WTC11 (cell line): ENCODE measurements around the gene TAF1B.

ENCODE experiments used
- ATF3 ChIP-seq: sonication (generic); formaldehyde crosslinking; conservative IDR thresholded peaks from 2 replicates; pipeline ENCODE4 v1.8.1; 2022; ENCODE audit warnings: mild to moderate bottlenecking, missing genetic modification reagents
- CBFB ChIP-seq: sonication (generic); formaldehyde crosslinking; IDR thresholded peaks from 2 replicates; pipeline ENCODE4 v1.8.1; 2022; ENCODE audit warnings: mild to moderate bottlenecking, low read depth, missing genetic modification reagents
- E2F1 ChIP-seq: sonication (generic); formaldehyde crosslinking; IDR thresholded peaks from 2 replicates; pipeline ENCODE4 v1.8.0; 2022; ENCODE audit warnings: mild to moderate bottlenecking, missing genetic modification reagents
- ESRRA ChIP-seq: sonication (generic); formaldehyde crosslinking; IDR thresholded peaks from 2 replicates; pipeline ENCODE4 v1.8.1; 2022; ENCODE audit warnings: mild to moderate bottlenecking, missing genetic modification reagents, borderline replicate concordance
- FOXK1 ChIP-seq: sonication (generic); formaldehyde crosslinking; IDR thresholded peaks from 2 replicates; pipeline ENCODE4 v1.8.0; 2022; ENCODE audit warnings: mild to moderate bottlenecking, moderate library complexity, missing genetic modification reagents
- JUN ChIP-seq: sonication (generic); formaldehyde crosslinking; IDR thresholded peaks from 2 replicates; pipeline ENCODE4 v1.8.0; 2023; ENCODE audit warnings: mild to moderate bottlenecking, missing genetic modification reagents
- STAT6 ChIP-seq: sonication (generic); formaldehyde crosslinking; conservative IDR thresholded peaks from 2 replicates; pipeline ENCODE4 v1.8.1; 2023; ENCODE audit warnings: mild to moderate bottlenecking, low read depth, missing genetic modification reagents, moderate library complexity
- ZMAT4 ChIP-seq: fragments of 250-450 bp; sonication (Bioruptor Pico); IDR thresholded peaks from 2 replicates; pipeline ENCODE4 v1.9.0; 2021; ENCODE audit warnings: mild to moderate bottlenecking
- TF ChIP-seq, protein P1 (sequence below): fragments of 200-600 bp; IDR thresholded peaks from 2 replicates; pipeline ENCODE4 v1.8.0; 2022; ENCODE audit warnings: antibody characterized with exemption
- TF ChIP-seq, protein P2 (sequence below): sonication (generic); formaldehyde crosslinking; IDR thresholded peaks from 2 replicates; pipeline ENCODE4 v1.8.0; 2022; ENCODE audit warnings: mild to moderate bottlenecking, missing genetic modification reagents
- TF ChIP-seq, protein P3 (sequence below): sonication (generic); formaldehyde crosslinking; IDR thresholded peaks from 2 replicates; pipeline ENCODE4 v1.8.1; 2023; ENCODE audit warnings: mild to moderate bottlenecking, missing genetic modification reagents, borderline replicate concordance
- TF ChIP-seq, protein P4 (sequence below): sonication (generic); formaldehyde crosslinking; IDR thresholded peaks from 2 replicates; pipeline ENCODE4 v1.8.0; 2022; ENCODE audit warnings: mild to moderate bottlenecking, missing genetic modification reagents

DNA sequence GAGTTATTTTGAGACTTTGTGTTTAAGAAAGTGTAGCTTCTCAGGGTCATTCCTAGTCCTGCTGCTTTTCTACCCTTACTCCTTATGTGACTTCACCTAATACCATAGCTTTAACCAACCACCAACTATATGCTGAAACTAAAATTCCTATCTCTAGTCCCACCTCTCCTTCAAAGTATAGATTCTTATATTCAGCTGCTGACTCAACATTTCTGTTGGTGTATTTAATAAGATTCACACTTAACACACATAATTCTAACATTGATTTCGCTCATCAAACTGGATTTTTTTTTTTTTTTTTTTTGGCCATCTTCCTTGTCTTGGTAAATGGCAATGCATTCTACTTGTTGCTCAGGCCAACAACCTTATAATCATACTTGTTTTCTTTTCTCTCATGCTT is 30.1 kb downstream of the TAF1B start:
- TF ChIP-seq ZMAT4 (CRISPR knock-in tag): no peak
- no peak for TF ChIP-seq FOXK1 (CRISPR knock-in tag)
- no peak for TF ChIP-seq STAT6 (CRISPR knock-in tag)
- TF ChIP-seq E2F1: no peak
- TF ChIP-seq, protein P1, sequence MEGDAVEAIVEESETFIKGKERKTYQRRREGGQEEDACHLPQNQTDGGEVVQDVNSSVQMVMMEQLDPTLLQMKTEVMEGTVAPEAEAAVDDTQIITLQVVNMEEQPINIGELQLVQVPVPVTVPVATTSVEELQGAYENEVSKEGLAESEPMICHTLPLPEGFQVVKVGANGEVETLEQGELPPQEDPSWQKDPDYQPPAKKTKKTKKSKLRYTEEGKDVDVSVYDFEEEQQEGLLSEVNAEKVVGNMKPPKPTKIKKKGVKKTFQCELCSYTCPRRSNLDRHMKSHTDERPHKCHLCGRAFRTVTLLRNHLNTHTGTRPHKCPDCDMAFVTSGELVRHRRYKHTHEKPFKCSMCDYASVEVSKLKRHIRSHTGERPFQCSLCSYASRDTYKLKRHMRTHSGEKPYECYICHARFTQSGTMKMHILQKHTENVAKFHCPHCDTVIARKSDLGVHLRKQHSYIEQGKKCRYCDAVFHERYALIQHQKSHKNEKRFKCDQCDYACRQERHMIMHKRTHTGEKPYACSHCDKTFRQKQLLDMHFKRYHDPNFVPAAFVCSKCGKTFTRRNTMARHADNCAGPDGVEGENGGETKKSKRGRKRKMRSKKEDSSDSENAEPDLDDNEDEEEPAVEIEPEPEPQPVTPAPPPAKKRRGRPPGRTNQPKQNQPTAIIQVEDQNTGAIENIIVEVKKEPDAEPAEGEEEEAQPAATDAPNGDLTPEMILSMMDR: no peak
- TF ChIP-seq, protein P2, sequence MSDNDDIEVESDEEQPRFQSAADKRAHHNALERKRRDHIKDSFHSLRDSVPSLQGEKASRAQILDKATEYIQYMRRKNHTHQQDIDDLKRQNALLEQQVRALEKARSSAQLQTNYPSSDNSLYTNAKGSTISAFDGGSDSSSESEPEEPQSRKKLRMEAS (CRISPR knock-in tag): no peak
- TF ChIP-seq ESRRA (CRISPR knock-in tag): no peak
- TF ChIP-seq, protein P3, sequence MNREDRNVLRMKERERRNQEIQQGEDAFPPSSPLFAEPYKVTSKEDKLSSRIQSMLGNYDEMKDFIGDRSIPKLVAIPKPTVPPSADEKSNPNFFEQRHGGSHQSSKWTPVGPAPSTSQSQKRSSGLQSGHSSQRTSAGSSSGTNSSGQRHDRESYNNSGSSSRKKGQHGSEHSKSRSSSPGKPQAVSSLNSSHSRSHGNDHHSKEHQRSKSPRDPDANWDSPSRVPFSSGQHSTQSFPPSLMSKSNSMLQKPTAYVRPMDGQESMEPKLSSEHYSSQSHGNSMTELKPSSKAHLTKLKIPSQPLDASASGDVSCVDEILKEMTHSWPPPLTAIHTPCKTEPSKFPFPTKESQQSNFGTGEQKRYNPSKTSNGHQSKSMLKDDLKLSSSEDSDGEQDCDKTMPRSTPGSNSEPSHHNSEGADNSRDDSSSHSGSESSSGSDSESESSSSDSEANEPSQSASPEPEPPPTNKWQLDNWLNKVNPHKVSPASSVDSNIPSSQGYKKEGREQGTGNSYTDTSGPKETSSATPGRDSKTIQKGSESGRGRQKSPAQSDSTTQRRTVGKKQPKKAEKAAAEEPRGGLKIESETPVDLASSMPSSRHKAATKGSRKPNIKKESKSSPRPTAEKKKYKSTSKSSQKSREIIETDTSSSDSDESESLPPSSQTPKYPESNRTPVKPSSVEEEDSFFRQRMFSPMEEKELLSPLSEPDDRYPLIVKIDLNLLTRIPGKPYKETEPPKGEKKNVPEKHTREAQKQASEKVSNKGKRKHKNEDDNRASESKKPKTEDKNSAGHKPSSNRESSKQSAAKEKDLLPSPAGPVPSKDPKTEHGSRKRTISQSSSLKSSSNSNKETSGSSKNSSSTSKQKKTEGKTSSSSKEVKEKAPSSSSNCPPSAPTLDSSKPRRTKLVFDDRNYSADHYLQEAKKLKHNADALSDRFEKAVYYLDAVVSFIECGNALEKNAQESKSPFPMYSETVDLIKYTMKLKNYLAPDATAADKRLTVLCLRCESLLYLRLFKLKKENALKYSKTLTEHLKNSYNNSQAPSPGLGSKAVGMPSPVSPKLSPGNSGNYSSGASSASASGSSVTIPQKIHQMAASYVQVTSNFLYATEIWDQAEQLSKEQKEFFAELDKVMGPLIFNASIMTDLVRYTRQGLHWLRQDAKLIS (CRISPR knock-in tag): no peak
- TF ChIP-seq ATF3 (CRISPR knock-in tag): no peak
- TF ChIP-seq CBFB (CRISPR knock-in tag): no peak
- TF ChIP-seq JUN (CRISPR knock-in tag): no peak
- TF ChIP-seq, protein P4, sequence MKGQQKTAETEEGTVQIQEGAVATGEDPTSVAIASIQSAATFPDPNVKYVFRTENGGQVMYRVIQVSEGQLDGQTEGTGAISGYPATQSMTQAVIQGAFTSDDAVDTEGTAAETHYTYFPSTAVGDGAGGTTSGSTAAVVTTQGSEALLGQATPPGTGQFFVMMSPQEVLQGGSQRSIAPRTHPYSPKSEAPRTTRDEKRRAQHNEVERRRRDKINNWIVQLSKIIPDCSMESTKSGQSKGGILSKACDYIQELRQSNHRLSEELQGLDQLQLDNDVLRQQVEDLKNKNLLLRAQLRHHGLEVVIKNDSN (CRISPR knock-in tag): no peak
